ENCODE data around the gene MYO15B. TPM values are rescaled to one million over a fixed set of nuclear protein-coding genes. Genes with fewer than 3 reads are reported as not detected.

The MYO15B gene
- polyA plus RNA-seq, 1 donor from 2014 or later: 2.4 TPM

- no peak overlapping the region for H2AFZ ChIP-seq (ENCODE audit: low read depth, low read length)
- no peaks in the 10 kb centered on the region for H3K27me3 ChIP-seq (ENCODE audit: insufficient read depth, low read depth, low read length)
- H3K9me3 ChIP-seq (ENCODE audit: low read length): no peaks in the 10 kb centered on the region
- no peaks in the 10 kb centered on the region for H4K20me1 ChIP-seq (ENCODE audit: insufficient read depth)
- H3K36me3 ChIP-seq (ENCODE audit: insufficient read depth, low read length): no peaks in the 10 kb centered on the region
- TF ChIP-seq, protein P1, sequence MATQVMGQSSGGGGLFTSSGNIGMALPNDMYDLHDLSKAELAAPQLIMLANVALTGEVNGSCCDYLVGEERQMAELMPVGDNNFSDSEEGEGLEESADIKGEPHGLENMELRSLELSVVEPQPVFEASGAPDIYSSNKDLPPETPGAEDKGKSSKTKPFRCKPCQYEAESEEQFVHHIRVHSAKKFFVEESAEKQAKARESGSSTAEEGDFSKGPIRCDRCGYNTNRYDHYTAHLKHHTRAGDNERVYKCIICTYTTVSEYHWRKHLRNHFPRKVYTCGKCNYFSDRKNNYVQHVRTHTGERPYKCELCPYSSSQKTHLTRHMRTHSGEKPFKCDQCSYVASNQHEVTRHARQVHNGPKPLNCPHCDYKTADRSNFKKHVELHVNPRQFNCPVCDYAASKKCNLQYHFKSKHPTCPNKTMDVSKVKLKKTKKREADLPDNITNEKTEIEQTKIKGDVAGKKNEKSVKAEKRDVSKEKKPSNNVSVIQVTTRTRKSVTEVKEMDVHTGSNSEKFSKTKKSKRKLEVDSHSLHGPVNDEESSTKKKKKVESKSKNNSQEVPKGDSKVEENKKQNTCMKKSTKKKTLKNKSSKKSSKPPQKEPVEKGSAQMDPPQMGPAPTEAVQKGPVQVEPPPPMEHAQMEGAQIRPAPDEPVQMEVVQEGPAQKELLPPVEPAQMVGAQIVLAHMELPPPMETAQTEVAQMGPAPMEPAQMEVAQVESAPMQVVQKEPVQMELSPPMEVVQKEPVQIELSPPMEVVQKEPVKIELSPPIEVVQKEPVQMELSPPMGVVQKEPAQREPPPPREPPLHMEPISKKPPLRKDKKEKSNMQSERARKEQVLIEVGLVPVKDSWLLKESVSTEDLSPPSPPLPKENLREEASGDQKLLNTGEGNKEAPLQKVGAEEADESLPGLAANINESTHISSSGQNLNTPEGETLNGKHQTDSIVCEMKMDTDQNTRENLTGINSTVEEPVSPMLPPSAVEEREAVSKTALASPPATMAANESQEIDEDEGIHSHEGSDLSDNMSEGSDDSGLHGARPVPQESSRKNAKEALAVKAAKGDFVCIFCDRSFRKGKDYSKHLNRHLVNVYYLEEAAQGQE (IDR thresholded peaks at IDR 0.05; ENCODE audit: borderline replicate concordance): no peak
- no peak for TF ChIP-seq POLR2AphosphoS5 (IDR thresholded peaks at IDR 0.05)
- TF ChIP-seq, protein P2, sequence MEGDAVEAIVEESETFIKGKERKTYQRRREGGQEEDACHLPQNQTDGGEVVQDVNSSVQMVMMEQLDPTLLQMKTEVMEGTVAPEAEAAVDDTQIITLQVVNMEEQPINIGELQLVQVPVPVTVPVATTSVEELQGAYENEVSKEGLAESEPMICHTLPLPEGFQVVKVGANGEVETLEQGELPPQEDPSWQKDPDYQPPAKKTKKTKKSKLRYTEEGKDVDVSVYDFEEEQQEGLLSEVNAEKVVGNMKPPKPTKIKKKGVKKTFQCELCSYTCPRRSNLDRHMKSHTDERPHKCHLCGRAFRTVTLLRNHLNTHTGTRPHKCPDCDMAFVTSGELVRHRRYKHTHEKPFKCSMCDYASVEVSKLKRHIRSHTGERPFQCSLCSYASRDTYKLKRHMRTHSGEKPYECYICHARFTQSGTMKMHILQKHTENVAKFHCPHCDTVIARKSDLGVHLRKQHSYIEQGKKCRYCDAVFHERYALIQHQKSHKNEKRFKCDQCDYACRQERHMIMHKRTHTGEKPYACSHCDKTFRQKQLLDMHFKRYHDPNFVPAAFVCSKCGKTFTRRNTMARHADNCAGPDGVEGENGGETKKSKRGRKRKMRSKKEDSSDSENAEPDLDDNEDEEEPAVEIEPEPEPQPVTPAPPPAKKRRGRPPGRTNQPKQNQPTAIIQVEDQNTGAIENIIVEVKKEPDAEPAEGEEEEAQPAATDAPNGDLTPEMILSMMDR (IDR thresholded peaks at IDR 0.05; ENCODE audit: poor library complexity, severe bottlenecking): no peak
- TF ChIP-seq MXI1 (conservative IDR thresholded peaks at IDR 0.05; ENCODE audit: poor library complexity, severe bottlenecking): no peak
- TF ChIP-seq RAD21 (conservative IDR thresholded peaks at IDR 0.05): no peak
- no peak for TF ChIP-seq EZH2 (IDR thresholded peaks at IDR 0.05; ENCODE audit: borderline replicate concordance, insufficient read depth, low read length, poor library complexity, severe bottlenecking)
- TF ChIP-seq TAF1 (IDR thresholded peaks at IDR 0.05; ENCODE audit: low read depth): no peak
- no peak for TF ChIP-seq SMC3 (conservative IDR thresholded peaks at IDR 0.05; ENCODE audit: poor library complexity)
- TF ChIP-seq EP300 (conservative IDR thresholded peaks at IDR 0.05; ENCODE audit: poor library complexity, severe bottlenecking): no peak
- H3K4me3 ChIP-seq (ENCODE audit: low read length): no peak overlapping the region
- H3F3A ChIP-seq (ENCODE audit: insufficient read depth, low read length, poor library complexity, severe bottlenecking): no peaks in the 10 kb centered on the region
- H3K9ac ChIP-seq (ENCODE audit: low read length): no peak overlapping the region
- no peaks in the 10 kb centered on the region for H3K9me2 ChIP-seq (ENCODE audit: insufficient read depth, low read length)
- H3K27ac ChIP-seq (ENCODE audit: low read length): no peak overlapping the region
- no peak overlapping the region for H3K4me2 ChIP-seq (ENCODE audit: low read length)
- no peaks in the 10 kb centered on the region for H3K79me2 ChIP-seq (replicated peaks; ENCODE audit: insufficient read depth, low read length)
These were observed 25.5 kb downstream of the MYO15B start for GRCh38 chr17:75612906-75613626.

GRCh38 chr17:75614006-75614405, 26.4 kb downstream of the MYO15B start:
- Histone ChIP-seq H3K9me2 (ENCODE audit: insufficient read depth, low read length) (no peaks in the 10 kb centered on the region), H3F3A (ENCODE audit: insufficient read depth, low read length, poor library complexity, severe bottlenecking) (no peaks in the 10 kb centered on the region), H3K36me3 (ENCODE audit: insufficient read depth, low read length) (no peaks in the 10 kb centered on the region), H3K4me2 (ENCODE audit: low read length) (no peak overlapping the region), H3K4me3 (ENCODE audit: low read length) (no peak overlapping the region), H3K27ac (ENCODE audit: low read length) (no peak overlapping the region), H3K27me3 (ENCODE audit: insufficient read depth, low read depth, low read length) (no peaks in the 10 kb centered on the region), H3K9me3 (ENCODE audit: low read length) (no peaks in the 10 kb centered on the region), H3K9ac (ENCODE audit: low read length) (no peak overlapping the region), H2AFZ (ENCODE audit: low read depth, low read length) (no peak overlapping the region), H4K20me1 (ENCODE audit: insufficient read depth) (no peaks in the 10 kb centered on the region), H3K79me2 (replicated peaks; ENCODE audit: insufficient read depth, low read length) (no peaks in the 10 kb centered on the region)
- TF ChIP-seq, protein P1 (IDR thresholded peaks at IDR 0.05; ENCODE audit: borderline replicate concordance): no peak
- TF ChIP-seq EZH2 (IDR thresholded peaks at IDR 0.05; ENCODE audit: borderline replicate concordance, insufficient read depth, low read length, poor library complexity, severe bottlenecking) (no peak), RAD21 (conservative IDR thresholded peaks at IDR 0.05) (no peak), EP300 (conservative IDR thresholded peaks at IDR 0.05; ENCODE audit: poor library complexity, severe bottlenecking) (no peak), SMC3 (conservative IDR thresholded peaks at IDR 0.05; ENCODE audit: poor library complexity) (no peak), TAF1 (IDR thresholded peaks at IDR 0.05; ENCODE audit: low read depth) (no peak), POLR2AphosphoS5 (IDR thresholded peaks at IDR 0.05) (no peak), MXI1 (conservative IDR thresholded peaks at IDR 0.05; ENCODE audit: poor library complexity, severe bottlenecking) (no peak)
- TF ChIP-seq, protein P2 (IDR thresholded peaks at IDR 0.05; ENCODE audit: poor library complexity, severe bottlenecking): no peak
